ENCODE measurements around the gene CHSY3. TPM values are rescaled to one million over a fixed set of nuclear protein-coding genes. Genes with fewer than 3 reads are reported as not detected.

CHSY3 gene
- total RNA-seq, 2 experiments from 2014 or later = not detected

DNA sequence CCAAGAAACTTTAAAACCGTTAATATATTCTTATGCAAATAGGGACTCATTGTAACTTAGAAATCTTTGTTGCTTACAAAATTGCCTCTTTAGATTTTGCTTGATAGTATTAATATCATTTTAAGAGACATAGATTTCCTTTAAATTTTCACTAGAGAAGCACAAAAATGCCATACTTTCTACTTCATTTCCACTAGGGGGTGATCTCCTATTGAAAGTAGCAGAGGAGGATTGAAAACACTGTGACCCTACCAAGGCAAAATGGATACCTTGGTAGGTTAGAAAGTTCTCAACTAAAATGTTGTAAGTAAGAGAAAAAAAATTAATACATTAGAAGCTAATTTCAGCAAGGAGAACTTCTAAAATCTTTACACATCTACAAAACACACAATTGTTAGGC, 204.9 kb downstream of the CHSY3 start:
- no peaks in the 10 kb centered on the region for H3K36me3 Mint-ChIP-seq (ENCODE audit: low read depth)
- H3K27ac ChIP-seq (ENCODE audit: low read depth in 1 of 2, low read length in 2 of 2) = no peak overlapping the region
- H3K36me3 ChIP-seq (ENCODE audit: insufficient read depth, low read length) = no peaks in the 10 kb centered on the region
- peak in 3 of 14 experiments; percentile 19 to 26 (median 19) for DNase-seq
- no peaks in the 10 kb centered on the region for H3K4me1 ChIP-seq (ENCODE audit: insufficient read depth, low read length)
- ATAC-seq (ENCODE audit: poor library complexity) = no peak
- no peaks in the 10 kb centered on the region for H3K9me3 ChIP-seq (ENCODE audit: control insufficient read depth in 1 of 2, insufficient read depth in 1 of 2, low read length in 2 of 2)
- no peaks in the 10 kb centered on the region for H3K27me3 ChIP-seq (ENCODE audit: control insufficient read depth in 1 of 2, insufficient read depth in 2 of 2, low read length in 2 of 2)
- ChIA-PET CTCF (interaction anchor here (1.0 kb wide), 1 partner anchor 9 kb away, joined by 3 read pairs; no protein-coding TSS in a partner anchor), POLR2A (no interaction called here)
- peaks cover 12% of the 10 kb centered on the region for H3K27me3 Mint-ChIP-seq
- H3K4me3 ChIP-seq (ENCODE audit: low read length) = no peak overlapping the region
- no peaks in the 10 kb centered on the region for H3K9me3 Mint-ChIP-seq
- H3K27ac Mint-ChIP-seq = no peak overlapping the region
- intact Hi-C loops (cut with DNase I, micrococcal nuclease) = loop anchor here in 1 of 2 experiments (2.0 kb wide), 2 partner anchors 1002 to 1308 kb away; no protein-coding TSS in a partner anchor
- H3K4me3 Mint-ChIP-seq = no peak overlapping the region
- H3K4me1 Mint-ChIP-seq (ENCODE audit: low read depth) = no peaks in the 10 kb centered on the region
- TF ChIP-seq, protein P1, sequence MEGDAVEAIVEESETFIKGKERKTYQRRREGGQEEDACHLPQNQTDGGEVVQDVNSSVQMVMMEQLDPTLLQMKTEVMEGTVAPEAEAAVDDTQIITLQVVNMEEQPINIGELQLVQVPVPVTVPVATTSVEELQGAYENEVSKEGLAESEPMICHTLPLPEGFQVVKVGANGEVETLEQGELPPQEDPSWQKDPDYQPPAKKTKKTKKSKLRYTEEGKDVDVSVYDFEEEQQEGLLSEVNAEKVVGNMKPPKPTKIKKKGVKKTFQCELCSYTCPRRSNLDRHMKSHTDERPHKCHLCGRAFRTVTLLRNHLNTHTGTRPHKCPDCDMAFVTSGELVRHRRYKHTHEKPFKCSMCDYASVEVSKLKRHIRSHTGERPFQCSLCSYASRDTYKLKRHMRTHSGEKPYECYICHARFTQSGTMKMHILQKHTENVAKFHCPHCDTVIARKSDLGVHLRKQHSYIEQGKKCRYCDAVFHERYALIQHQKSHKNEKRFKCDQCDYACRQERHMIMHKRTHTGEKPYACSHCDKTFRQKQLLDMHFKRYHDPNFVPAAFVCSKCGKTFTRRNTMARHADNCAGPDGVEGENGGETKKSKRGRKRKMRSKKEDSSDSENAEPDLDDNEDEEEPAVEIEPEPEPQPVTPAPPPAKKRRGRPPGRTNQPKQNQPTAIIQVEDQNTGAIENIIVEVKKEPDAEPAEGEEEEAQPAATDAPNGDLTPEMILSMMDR (IDR thresholded peaks at IDR 0.05) = peak; percentile 45

- DNase-seq (no peak), ATAC-seq (ENCODE audit: poor library complexity) (no peak)
- H3K9me3 Mint-ChIP-seq = no peaks in the 10 kb centered on the region
- Histone ChIP-seq H3K9me3 (ENCODE audit: control insufficient read depth in 1 of 2, insufficient read depth in 1 of 2, low read length in 2 of 2) (no peaks in the 10 kb centered on the region), H3K27me3 (ENCODE audit: control insufficient read depth in 1 of 2, insufficient read depth in 2 of 2, low read length in 2 of 2) (no peaks in the 10 kb centered on the region), H3K27ac (ENCODE audit: low read depth in 1 of 2, low read length in 2 of 2) (no peak overlapping the region), H3K4me3 (ENCODE audit: low read length) (no peak overlapping the region), H3K36me3 (ENCODE audit: insufficient read depth, low read length) (no peaks in the 10 kb centered on the region), H3K4me1 (ENCODE audit: insufficient read depth, low read length) (no peaks in the 10 kb centered on the region)
- ChIA-PET CTCF (no interaction called here), POLR2A (no interaction called here)
- H3K4me3 Mint-ChIP-seq = no peak overlapping the region
- no peaks in the 10 kb centered on the region for H3K36me3 Mint-ChIP-seq (ENCODE audit: low read depth)
- H3K27me3 Mint-ChIP-seq = peaks cover 12% of the 10 kb centered on the region
- no peaks in the 10 kb centered on the region for H3K4me1 Mint-ChIP-seq (ENCODE audit: low read depth)
- intact Hi-C loops (cut with DNase I, micrococcal nuclease) = loop anchor here in 1 of 2 experiments (5.0 kb wide), 2 partner anchors 997 to 1307 kb away; no protein-coding TSS in a partner anchor
- no peak overlapping the region for H3K27ac Mint-ChIP-seq
- TF ChIP-seq, protein P1 (IDR thresholded peaks at IDR 0.05) = no peak
Measured at GRCh38 chr5:130110328-130110727, 206.1 kb downstream of the CHSY3 start.

GRCh38 chr5:130111746-130112145, 207.5 kb downstream of the CHSY3 start:
- no peak for DNase-seq
- no peak overlapping the region for H3K27ac Mint-ChIP-seq
- POLR2A ChIA-PET = no interaction called here
- Histone ChIP-seq H3K36me3 (ENCODE audit: insufficient read depth, low read length) (no peaks in the 10 kb centered on the region), H3K9me3 (ENCODE audit: control insufficient read depth in 1 of 2, insufficient read depth in 1 of 2, low read length in 2 of 2) (no peaks in the 10 kb centered on the region), H3K27me3 (ENCODE audit: control insufficient read depth in 1 of 2, insufficient read depth in 2 of 2, low read length in 2 of 2) (no peaks in the 10 kb centered on the region), H3K4me3 (ENCODE audit: low read length) (no peak overlapping the region), H3K27ac (ENCODE audit: low read depth in 1 of 2, low read length in 2 of 2) (no peak overlapping the region), H3K4me1 (ENCODE audit: insufficient read depth, low read length) (no peaks in the 10 kb centered on the region)
- no peaks in the 10 kb centered on the region for H3K36me3 Mint-ChIP-seq (ENCODE audit: low read depth)
- no peak overlapping the region for H3K4me3 Mint-ChIP-seq
- H3K27me3 Mint-ChIP-seq = peaks cover 12% of the 10 kb centered on the region
- no peaks in the 10 kb centered on the region for H3K9me3 Mint-ChIP-seq
- no peaks in the 10 kb centered on the region for H3K4me1 Mint-ChIP-seq (ENCODE audit: low read depth)
- CTCF ChIA-PET = no interaction called here
- intact Hi-C loops (cut with DNase I, micrococcal nuclease) = loop anchor here in 1 of 2 experiments (5.0 kb wide), 2 partner anchors 996 to 1306 kb away; no protein-coding TSS in a partner anchor
- TF ChIP-seq, protein P1 (IDR thresholded peaks at IDR 0.05) = no peak
- no peak for ATAC-seq (ENCODE audit: poor library complexity)
